MCF 10A (cell line): ENCODE measurements around the gene INTS14. TPM values are rescaled to one million over a fixed set of nuclear protein-coding genes. Genes with fewer than 3 reads are reported as not detected.
"Not testable (repeated sequence)": the region's sequence is repeated elsewhere in the genome, so short reads cannot be mapped to it uniquely, and the experiment has no call there.

Experiments used
- BruUV-seq: library from RNA; stranded (reverse); fragments of 400-500 nt; replicated peaks from 2 replicates; lab custom pipeline; 2021; lab: Mats Ljungman, UMichigan
- CTCF ChIA-PET: fragments of 300-600 bp; sonication (Branson Sonifier 250); formaldehyde crosslinking; extraction: SDS; loops from one replicate; lab custom pipeline; 2021; ENCODE audit warnings: antibody characterized with exemption, inconsistent platforms; lab: Yijun Ruan, JAX
- POLR2A ChIA-PET: fragments of 300-600, 350-650 bp; sonication (Branson Sonifier 250); formaldehyde crosslinking; extraction: SDS; loops from one replicate; lab custom pipeline; 2020; ENCODE audit warnings: antibody characterized with exemption, inconsistent platforms; lab: Yijun Ruan, JAX
- DNase-seq: peaks from one replicate; pipeline ENCODE4 v3.0.0-alpha.2; 2018; ENCODE audit not compliant: unreplicated experiment
- H3K27ac Mint-ChIP-seq: one replicate; pipeline ENCODE4 v1.8.0; 2022; ENCODE audit warnings: mild to moderate bottlenecking, low read depth, mixed read lengths; ENCODE audit not compliant: unreplicated experiment
- H3K27me3 Mint-ChIP-seq: one replicate; pipeline ENCODE4 v1.8.0; 2022; ENCODE audit warnings: mixed read lengths; ENCODE audit not compliant: insufficient read depth, unreplicated experiment
- H3K36me3 Mint-ChIP-seq: one replicate; pipeline ENCODE4 v1.8.0; 2022; ENCODE audit warnings: mild to moderate bottlenecking, moderate library complexity, mixed read lengths; ENCODE audit not compliant: insufficient read depth, unreplicated experiment
- H3K4me1 Mint-ChIP-seq: one replicate; pipeline ENCODE4 v1.8.0; 2022; ENCODE audit warnings: mixed read lengths; ENCODE audit not compliant: insufficient read depth, unreplicated experiment
- H3K4me3 Mint-ChIP-seq: one replicate; pipeline ENCODE4 v1.8.0; 2022; ENCODE audit warnings: mild to moderate bottlenecking, moderate library complexity, mixed read lengths; ENCODE audit not compliant: unreplicated experiment
- H3K9me3 Mint-ChIP-seq: one replicate; pipeline ENCODE4 v1.8.0; 2022; ENCODE audit warnings: mixed read lengths; ENCODE audit not compliant: unreplicated experiment
- intact Hi-C: fragments of 100-400 bp; cut with micrococcal nuclease; formaldehyde crosslinking; loops from 2 replicates; pipeline ENCODE4 v1.14.1; 2022
- total RNA-seq: library from RNA; stranded (reverse); gene quantifications from 2 replicates; pipeline ENCODE4 v1.2.3, GENCODE V29; 2022
- TF ChIP-seq, protein P1 (sequence below): fragments of 200-600 bp; IDR thresholded peaks from one replicate; pipeline ENCODE4 v1.8.0; 2022; ENCODE audit warnings: antibody characterized with exemption, mild to moderate bottlenecking; ENCODE audit not compliant: unreplicated experiment

The INTS14 gene
- total RNA-seq, 1 experiment from 2014 or later, result 47.0 TPM

- intact Hi-C loops, result no loop called here
- no peaks in the 10 kb centered on the region for H3K27me3 Mint-ChIP-seq
- no peak overlapping the region for H3K27ac Mint-ChIP-seq
- ChIA-PET POLR2A (no interaction called here), CTCF (no interaction called here)
- TF ChIP-seq, protein P1, sequence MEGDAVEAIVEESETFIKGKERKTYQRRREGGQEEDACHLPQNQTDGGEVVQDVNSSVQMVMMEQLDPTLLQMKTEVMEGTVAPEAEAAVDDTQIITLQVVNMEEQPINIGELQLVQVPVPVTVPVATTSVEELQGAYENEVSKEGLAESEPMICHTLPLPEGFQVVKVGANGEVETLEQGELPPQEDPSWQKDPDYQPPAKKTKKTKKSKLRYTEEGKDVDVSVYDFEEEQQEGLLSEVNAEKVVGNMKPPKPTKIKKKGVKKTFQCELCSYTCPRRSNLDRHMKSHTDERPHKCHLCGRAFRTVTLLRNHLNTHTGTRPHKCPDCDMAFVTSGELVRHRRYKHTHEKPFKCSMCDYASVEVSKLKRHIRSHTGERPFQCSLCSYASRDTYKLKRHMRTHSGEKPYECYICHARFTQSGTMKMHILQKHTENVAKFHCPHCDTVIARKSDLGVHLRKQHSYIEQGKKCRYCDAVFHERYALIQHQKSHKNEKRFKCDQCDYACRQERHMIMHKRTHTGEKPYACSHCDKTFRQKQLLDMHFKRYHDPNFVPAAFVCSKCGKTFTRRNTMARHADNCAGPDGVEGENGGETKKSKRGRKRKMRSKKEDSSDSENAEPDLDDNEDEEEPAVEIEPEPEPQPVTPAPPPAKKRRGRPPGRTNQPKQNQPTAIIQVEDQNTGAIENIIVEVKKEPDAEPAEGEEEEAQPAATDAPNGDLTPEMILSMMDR, result no peak
- BruUV-seq, result no TSS peak
- H3K9me3 Mint-ChIP-seq, result no peaks in the 10 kb centered on the region
- no peak for DNase-seq
- H3K36me3 Mint-ChIP-seq, result peaks cover 7% of the 10 kb centered on the region
- peaks cover 4% of the 10 kb centered on the region for H3K4me1 Mint-ChIP-seq
- no peak overlapping the region for H3K4me3 Mint-ChIP-seq
Observed at GRCh38 chr15:65618560-65619109, 7.7 kb upstream of the INTS14 start.

- DNase-seq, intact Hi-C loops, CTCF ChIA-PET, H3K27me3 Mint-ChIP-seq, POLR2A ChIA-PET, H3K27ac Mint-ChIP-seq, BruUV-seq, H3K9me3 Mint-ChIP-seq, H3K36me3 Mint-ChIP-seq, H3K4me3 Mint-ChIP-seq: not testable (repeated sequence)
- H3K4me1 Mint-ChIP-seq, result peaks cover 15% of the 10 kb centered on the region
Observed at GRCh38 chr15:65615887-65616286, 5.0 kb upstream of the INTS14 start.

GRCh38 chr15:65612949-65613744 lies 2.2 kb upstream of the INTS14 start:
- DNase-seq, result no peak
- no peaks in the 10 kb centered on the region for H3K27me3 Mint-ChIP-seq
- TF ChIP-seq, protein P1, result no peak
- CTCF ChIA-PET, result interaction anchor here (0.6 to 1.4 kb wide), 2 partner anchors 17 to 165 kb away, joined by 3 to 4 read pairs; no protein-coding TSS in a partner anchor
- no peaks in the 10 kb centered on the region for H3K9me3 Mint-ChIP-seq
- no TSS peak for BruUV-seq
- H3K36me3 Mint-ChIP-seq, result no peaks in the 10 kb centered on the region
- H3K27ac Mint-ChIP-seq, result no peak overlapping the region
- H3K4me1 Mint-ChIP-seq, result peaks cover 15% of the 10 kb centered on the region
- intact Hi-C loops, result no loop called here
- H3K4me3 Mint-ChIP-seq, result no peak overlapping the region
- POLR2A ChIA-PET, result interaction anchor here (3.0 to 4.2 kb wide), 3 partner anchors 22 to 257 kb away, joined by 9 to 51 read pairs (median 22); partner anchors contain the start of genes DENND4A and RAB11A

DNA sequence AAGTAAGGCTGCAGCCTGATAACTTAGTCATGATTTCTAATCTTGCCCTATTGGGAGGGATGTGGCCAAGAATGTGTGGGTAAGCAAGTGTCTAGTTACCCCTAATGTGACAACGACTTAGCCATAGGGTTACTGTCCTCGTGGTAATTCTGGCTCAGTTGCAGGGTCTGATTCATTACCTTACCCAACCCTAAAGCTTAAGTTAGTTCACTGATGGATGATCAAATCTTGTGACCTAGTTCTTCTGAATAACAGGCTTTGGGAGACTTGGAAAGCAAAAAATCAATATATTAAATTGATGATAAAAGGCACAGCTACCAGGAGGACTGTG lies 1.6 kb upstream of the INTS14 start:
- Mint-ChIP-seq H3K36me3 (no peaks in the 10 kb centered on the region), H3K9me3 (no peaks in the 10 kb centered on the region), H3K4me3 (peak overlapping the region; percentile 89), H3K27me3 (no peaks in the 10 kb centered on the region), H3K27ac (no peak overlapping the region), H3K4me1 (peaks cover 15% of the 10 kb centered on the region)
- ChIA-PET POLR2A (interaction anchor here (0.8 to 4.2 kb wide), 5 partner anchors 19 to 257 kb away, joined by 3 to 51 read pairs (median 9); partner anchors contain the start of genes DENND4A and RAB11A), CTCF (interaction anchor here (0.6 to 1.4 kb wide), 5 partner anchors 18 to 242 kb away, joined by 3 to 4 read pairs (median 3); no protein-coding TSS in a partner anchor)
- TF ChIP-seq, protein P1, result no peak
- DNase-seq, result no peak
- BruUV-seq, result no TSS peak
- intact Hi-C loops, result no loop called here
